Tibial artery (tissue), 4 donors: Measurements from ENCODE around the gene PRAF2.

ENCODE experiments used
- DNase-seq, 2 donors: peaks; one replicate each; pipeline ENCODE4 v3.0.0-alpha.2; 2019
- H3K27ac ChIP-seq, 2 donors: fragments of 200-600 bp; sonication (generic) in 1 of 2; 1 replicate in 1 of 2; 2 replicates in 1 of 2; pipeline ENCODE4 v1.5.1; 2018 to 2019; ENCODE audit warnings: mild to moderate bottlenecking in 1 of 2
- H3K27me3 ChIP-seq, 2 donors: fragments of 200-600 bp; sonication (generic) in 1 of 2; one replicate each; pipeline versions ENCODE4 v1.5.1 to v1.6.0; 2016 to 2019
- H3K36me3 ChIP-seq, 3 donors: fragments of 200-600 bp; sonication (generic) in 2 of 3; one replicate each; pipeline ENCODE4 v1.5.1; 2016 to 2019; ENCODE audit warnings: mild to moderate bottlenecking in 2 of 3
- H3K4me1 ChIP-seq, 4 donors: fragments of 200-600 bp; sonication (generic) in 2 of 4; 1 replicate in 3 of 4; 2 replicates in 1 of 4; pipeline ENCODE4 v1.5.1; 2016 to 2019
- H3K4me3 ChIP-seq, 2 donors: fragments of 200-600 bp; sonication (generic) in 1 of 2; 1 replicate in 1 of 2; 2 replicates in 1 of 2; pipeline ENCODE4 v1.5.1; 2018 to 2019; ENCODE audit warnings: mild to moderate bottlenecking in 2 of 2
- H3K9me3 ChIP-seq, 3 donors: fragments of 200-600 bp; sonication (generic) in 1 of 3; one replicate each; pipeline ENCODE4 v1.5.1; 2016 to 2019
- intact Hi-C: fragments of 100-400 bp; cut with DNase I; formaldehyde crosslinking; loops from one replicate; pipeline ENCODE4 v1.15.0; 2023; ENCODE audit warnings: low total_unique reads
- TF ChIP-seq, protein P1 (sequence below), 2 experiments: fragments of 200-600 bp in 1 of 2; fragments of 450-650 bp in 1 of 2; IDR thresholded peaks; one replicate each; pipeline ENCODE4 v1.5.1; 2017 to 2019; ENCODE audit warnings: antibody characterized with exemption in 2 of 2, mild to moderate bottlenecking in 1 of 2, moderate library complexity in 1 of 2

The PRAF2 gene

DNA sequence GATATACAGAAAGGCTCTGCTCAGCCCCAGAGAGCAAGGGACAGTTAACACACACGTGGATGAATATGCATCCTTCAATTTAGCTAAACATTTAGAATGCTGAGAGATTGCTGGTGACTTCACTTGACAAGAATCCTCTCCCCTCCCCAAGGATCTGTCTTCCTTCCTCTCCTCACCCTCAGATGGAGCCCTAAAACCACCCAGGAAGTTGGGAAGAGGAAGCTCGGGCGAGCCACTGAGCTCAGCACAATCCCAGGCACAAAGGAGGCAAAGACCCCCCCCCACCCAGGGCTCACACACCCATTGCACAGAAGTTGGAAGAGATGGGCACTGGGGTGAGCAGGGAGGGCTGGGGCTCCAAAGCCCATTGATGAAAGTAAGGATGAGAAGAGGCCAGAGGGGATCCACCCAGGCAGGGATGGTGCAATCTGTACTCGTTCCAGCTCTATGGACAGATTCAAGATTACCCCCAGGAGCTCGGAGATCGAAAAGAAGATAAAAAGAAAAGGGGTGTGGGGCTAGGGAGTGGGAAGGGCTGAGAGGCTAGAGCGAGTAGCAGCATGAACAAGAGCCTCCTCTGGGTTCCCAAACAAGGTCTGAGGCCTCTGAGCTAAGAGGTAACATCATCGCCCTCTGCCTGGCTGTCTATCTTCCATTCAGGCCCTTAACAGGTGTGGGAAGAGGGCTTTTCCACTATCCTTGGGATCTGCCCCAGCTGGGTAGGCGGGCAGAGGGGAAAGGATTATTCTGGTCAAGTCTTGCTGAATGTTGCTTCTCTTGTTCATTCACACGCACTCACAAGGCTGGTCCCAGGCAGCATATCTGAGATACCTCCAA is 31.8 kb downstream of the PRAF2 start:
- Histone ChIP-seq H3K27ac (peak overlapping the region; percentile 88 to 96), H3K9me3 (peaks cover 0 to 10% (median 0%) of the 10 kb centered on the region in 3 donors), H3K4me3 (peak overlapping the region; percentile 65 to 88), H3K36me3 (peaks cover 23 to 27% (median 24%) of the 10 kb centered on the region in 3 donors), H3K27me3 (no peaks in the 10 kb centered on the region), H3K4me1 (peaks cover 0 to 27% (median 10%) of the 10 kb centered on the region in 4 donors)
- TF ChIP-seq, protein P1, sequence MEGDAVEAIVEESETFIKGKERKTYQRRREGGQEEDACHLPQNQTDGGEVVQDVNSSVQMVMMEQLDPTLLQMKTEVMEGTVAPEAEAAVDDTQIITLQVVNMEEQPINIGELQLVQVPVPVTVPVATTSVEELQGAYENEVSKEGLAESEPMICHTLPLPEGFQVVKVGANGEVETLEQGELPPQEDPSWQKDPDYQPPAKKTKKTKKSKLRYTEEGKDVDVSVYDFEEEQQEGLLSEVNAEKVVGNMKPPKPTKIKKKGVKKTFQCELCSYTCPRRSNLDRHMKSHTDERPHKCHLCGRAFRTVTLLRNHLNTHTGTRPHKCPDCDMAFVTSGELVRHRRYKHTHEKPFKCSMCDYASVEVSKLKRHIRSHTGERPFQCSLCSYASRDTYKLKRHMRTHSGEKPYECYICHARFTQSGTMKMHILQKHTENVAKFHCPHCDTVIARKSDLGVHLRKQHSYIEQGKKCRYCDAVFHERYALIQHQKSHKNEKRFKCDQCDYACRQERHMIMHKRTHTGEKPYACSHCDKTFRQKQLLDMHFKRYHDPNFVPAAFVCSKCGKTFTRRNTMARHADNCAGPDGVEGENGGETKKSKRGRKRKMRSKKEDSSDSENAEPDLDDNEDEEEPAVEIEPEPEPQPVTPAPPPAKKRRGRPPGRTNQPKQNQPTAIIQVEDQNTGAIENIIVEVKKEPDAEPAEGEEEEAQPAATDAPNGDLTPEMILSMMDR (IDR thresholded peaks at IDR 0.05), result no peak
- intact Hi-C loops, result no loop called here
- DNase-seq, result peak in 1 of 2 donors; percentile 34

DNA sequence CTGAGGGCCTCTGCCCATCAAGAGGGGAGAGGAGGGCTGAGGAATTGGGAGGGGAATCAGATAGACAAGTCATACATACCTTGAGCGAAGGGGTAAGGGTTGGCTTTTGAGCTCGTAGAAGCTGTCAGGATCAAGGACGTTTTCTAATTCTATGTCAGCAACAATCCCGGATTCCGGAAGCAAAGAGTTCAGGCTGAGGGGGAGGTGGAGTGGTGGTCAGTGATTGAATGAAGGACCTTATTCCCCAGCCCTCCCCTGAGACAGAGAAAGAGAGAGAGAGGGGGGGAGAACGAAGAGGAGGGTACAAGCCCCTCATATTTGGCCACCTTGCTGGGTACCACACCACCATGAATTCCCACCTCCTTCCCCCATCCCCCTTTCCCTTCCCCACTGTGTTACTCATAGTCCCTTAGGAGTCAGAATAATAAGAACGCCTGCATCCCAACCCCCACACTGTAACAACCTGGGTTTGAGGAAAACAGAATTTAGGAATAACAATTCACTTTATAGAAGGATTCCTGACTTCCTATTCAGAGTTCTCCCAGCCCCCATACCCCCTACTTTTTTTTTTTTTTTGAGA is 33.3 kb downstream of the PRAF2 start:
- Histone ChIP-seq H3K4me1 (peaks cover 0 to 27% (median 10%) of the 10 kb centered on the region in 4 donors), H3K27ac (peak overlapping the region; percentile 88 to 96), H3K4me3 (peak overlapping the region; percentile 65 to 88), H3K27me3 (no peaks in the 10 kb centered on the region), H3K36me3 (peaks cover 28 to 37% (median 35%) of the 10 kb centered on the region in 3 donors), H3K9me3 (peaks cover 0 to 8% (median 0%) of the 10 kb centered on the region in 3 donors)
- DNase-seq, result no peak
- TF ChIP-seq, protein P1 (IDR thresholded peaks at IDR 0.05), result no peak
- intact Hi-C loops, result no loop called here

DNA sequence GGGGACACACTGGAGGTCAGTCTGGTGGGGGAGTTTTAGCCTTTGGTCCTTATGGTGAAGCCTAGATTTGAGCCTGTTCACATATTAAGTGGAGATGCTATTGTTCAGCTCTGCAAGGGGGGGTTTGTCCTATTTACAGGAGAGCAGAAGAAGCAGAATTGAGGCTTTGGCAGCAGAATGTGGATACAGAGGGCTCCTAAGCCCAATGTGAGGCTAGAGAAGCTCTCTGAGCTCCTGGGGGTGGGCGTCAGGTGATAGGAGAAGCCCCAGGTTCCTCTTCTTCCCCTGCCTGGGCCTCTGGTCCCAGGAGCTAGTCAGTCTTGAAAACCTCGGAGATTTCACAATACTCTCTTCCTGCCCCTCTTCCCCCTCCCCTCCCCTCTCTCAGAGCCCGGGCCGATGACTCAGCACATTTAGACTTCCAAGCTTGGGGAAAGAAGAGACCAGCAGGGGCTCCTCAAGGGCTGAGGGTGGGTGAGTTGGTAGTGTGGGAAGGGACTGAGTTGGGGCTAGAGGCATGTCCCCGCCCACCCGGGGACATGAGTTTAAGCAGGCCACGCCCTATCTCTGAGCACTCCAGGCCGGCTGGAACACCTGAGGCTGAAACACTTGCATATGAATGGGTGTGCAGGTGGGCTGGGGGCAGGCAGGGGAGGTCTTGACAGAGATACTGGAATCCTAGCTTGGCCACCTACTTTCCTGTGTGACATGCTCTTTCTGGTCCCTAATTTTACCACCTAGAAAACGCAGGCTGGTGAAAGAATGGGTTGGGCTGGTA is 34.0 kb downstream of the PRAF2 start:
- peak overlapping the region; percentile 88 to 96 for H3K27ac ChIP-seq
- peaks cover 28 to 37% (median 35%) of the 10 kb centered on the region in 3 donors for H3K36me3 ChIP-seq
- intact Hi-C loops, result no loop called here
- TF ChIP-seq, protein P1 (IDR thresholded peaks at IDR 0.05), result no peak
- DNase-seq, result peak; percentile 74 to 89
- H3K4me3 ChIP-seq, result peak overlapping the region; percentile 65 to 88
- peaks cover 0 to 27% (median 10%) of the 10 kb centered on the region in 4 donors for H3K4me1 ChIP-seq
- H3K9me3 ChIP-seq, result peaks cover 0 to 4% (median 0%) of the 10 kb centered on the region in 3 donors
- no peaks in the 10 kb centered on the region for H3K27me3 ChIP-seq

DNA sequence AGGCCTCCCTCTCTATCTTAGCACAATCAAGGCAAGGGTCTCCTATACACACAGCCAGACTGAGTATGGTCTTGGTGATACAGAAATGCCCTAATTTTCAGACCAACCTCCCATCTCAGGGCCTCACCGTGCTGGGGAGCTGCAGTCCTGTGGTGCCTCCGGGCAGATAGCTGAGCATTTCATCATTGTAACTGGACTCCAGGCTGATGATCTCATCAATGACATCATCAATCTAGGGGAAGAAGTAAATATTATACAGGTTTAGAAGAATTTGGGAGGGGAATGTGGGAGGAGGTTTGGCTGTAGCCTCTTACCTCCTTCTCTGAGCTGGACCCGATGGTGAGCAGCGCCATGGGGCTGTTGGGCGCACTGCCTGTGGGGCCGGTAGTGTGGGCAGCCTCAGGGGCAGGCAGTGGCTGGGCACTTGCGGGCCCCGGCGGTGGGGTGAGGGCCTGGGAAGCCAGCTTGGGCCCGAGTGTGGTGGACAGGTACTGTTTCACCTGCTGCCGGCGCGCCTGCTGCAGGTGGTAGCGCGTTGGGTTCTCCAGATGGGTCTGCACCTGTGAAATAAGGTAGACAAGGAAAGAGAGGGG is 35.8 kb downstream of the PRAF2 start:
- intact Hi-C loops, result no loop called here
- Histone ChIP-seq H3K9me3 (no peaks in the 10 kb centered on the region), H3K27ac (no peak overlapping the region), H3K4me3 (no peak overlapping the region), H3K36me3 (peaks cover 46 to 55% (median 47%) of the 10 kb centered on the region in 3 donors), H3K4me1 (peaks cover 0 to 30% (median 10%) of the 10 kb centered on the region in 4 donors), H3K27me3 (no peaks in the 10 kb centered on the region)
- no peak for DNase-seq
- TF ChIP-seq, protein P1 (IDR thresholded peaks at IDR 0.05), result no peak

DNA sequence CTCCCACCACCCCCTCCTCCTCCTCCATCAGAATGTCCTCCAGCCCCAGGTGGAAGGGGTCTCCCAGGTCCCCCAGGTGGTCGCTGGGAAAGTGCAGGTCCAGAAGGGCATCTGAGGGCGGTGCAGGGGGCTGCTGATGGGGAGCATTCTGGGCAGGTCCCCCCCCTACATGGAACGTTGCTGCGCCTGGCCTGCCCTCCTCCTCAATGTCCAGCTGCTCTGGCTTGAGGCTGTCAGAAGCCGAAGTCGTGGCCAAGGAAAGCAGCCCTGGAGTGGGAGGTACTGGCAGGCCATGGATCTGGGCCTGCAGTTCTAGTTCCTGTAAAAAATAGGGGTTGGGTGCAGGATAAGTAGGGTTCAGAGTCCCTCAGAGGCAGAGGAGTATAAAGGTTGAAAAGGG is 43.5 kb downstream of the PRAF2 start:
- no peaks in the 10 kb centered on the region for H3K27me3 ChIP-seq
- H3K27ac ChIP-seq, result no peak overlapping the region
- no peak overlapping the region for H3K4me3 ChIP-seq
- DNase-seq, result no peak
- intact Hi-C loops, result no loop called here
- no peaks in the 10 kb centered on the region for H3K9me3 ChIP-seq
- peaks cover 16 to 53% (median 50%) of the 10 kb centered on the region in 3 donors for H3K36me3 ChIP-seq
- TF ChIP-seq, protein P1 (IDR thresholded peaks at IDR 0.05), result no peak
- H3K4me1 ChIP-seq, result peaks cover 0 to 3% (median 0%) of the 10 kb centered on the region in 4 donors
